CD14-positive monocyte (primary cell): ENCODE data around the gene ACMSD. TPM values are rescaled to one million over a fixed set of nuclear protein-coding genes. Genes with fewer than 3 reads are reported as not detected.
"Not testable (repeated sequence)": the region's sequence is repeated elsewhere in the genome, so short reads cannot be mapped to it uniquely, and the experiment has no call there.

Experiments used
- DNase-seq, 3 donors: peaks; one replicate each; pipeline ENCODE4 v3.0.0-alpha.2; 2011 to 2022
- H2AFZ ChIP-seq: 2 replicates; pipeline ENCODE4 v1.6.0; 2012; ENCODE audit warnings: mild to moderate bottlenecking, low read depth, low read length, inconsistent platforms; ENCODE audit not compliant: insufficient read depth, poor library complexity, severe bottlenecking
- H3K27ac ChIP-seq, 2 donors: 1 replicate in 1 of 2; 2 replicates in 1 of 2; pipeline ENCODE4 v1.5.1; 2012 to 2013; ENCODE audit warnings: low read length in 2 of 2, control low read depth in 1 of 2, inconsistent platforms in 1 of 2, low read depth in 1 of 2, mild to moderate bottlenecking in 1 of 2
- H3K27me3 ChIP-seq, 2 donors: one replicate each; pipeline versions ENCODE4 v1.6.0 to v1.6.1; 2011 to 2013; ENCODE audit warnings: low read length in 2 of 2; ENCODE audit not compliant: control insufficient read depth in 2 of 2, insufficient read depth in 2 of 2
- H3K36me3 ChIP-seq, 2 donors: replicated peaks in 1 of 2; 1 replicate in 1 of 2; 2 replicates in 1 of 2; pipeline versions ENCODE4 v1.5.1 to v1.6.1; 2012 to 2013; ENCODE audit warnings: low read length in 2 of 2, control low read depth in 1 of 2, inconsistent platforms in 1 of 2, mild to moderate bottlenecking in 1 of 2; ENCODE audit not compliant: insufficient read depth in 2 of 2, control insufficient read depth in 1 of 2
- H3K4me1 ChIP-seq, 2 donors: 1 replicate in 1 of 2; 2 replicates in 1 of 2; pipeline versions ENCODE4 v1.5.1 to v1.6.1; 2012 to 2013; ENCODE audit warnings: low read length in 2 of 2, control low read depth in 1 of 2, inconsistent platforms in 1 of 2, mild to moderate bottlenecking in 1 of 2, moderate library complexity in 1 of 2; ENCODE audit not compliant: insufficient read depth in 2 of 2, control insufficient read depth in 1 of 2
- H3K4me2 ChIP-seq: replicated peaks from 2 replicates; pipeline ENCODE3; 2012; ENCODE audit warnings: low read length, moderate library complexity, mild to moderate bottlenecking; ENCODE audit not compliant: poor library complexity, severe bottlenecking; ENCODE audit errors: extremely low read depth
- H3K4me3 ChIP-seq, 3 experiments: fragments of 200-600 bp in 1 of 3; sonication (generic) in 1 of 3; replicated peaks in 1 of 3; 1 replicate in 2 of 3; 2 replicates in 1 of 3; pipeline ENCODE4 v1.5.1; 2011 to 2013; ENCODE audit warnings: low read length in 3 of 3, mild to moderate bottlenecking in 3 of 3, control low read depth in 2 of 3, low read depth in 2 of 3, inconsistent platforms in 1 of 3, moderate library complexity in 1 of 3
- H3K79me2 ChIP-seq: 2 replicates; pipeline ENCODE4 v1.6.0; 2012; ENCODE audit warnings: mild to moderate bottlenecking, control low read depth, inconsistent platforms, low read length, moderate library complexity; ENCODE audit not compliant: insufficient read depth
- H3K9ac ChIP-seq: 2 replicates; pipeline ENCODE4 v1.6.0; 2017; ENCODE audit warnings: low read length, mild to moderate bottlenecking; ENCODE audit not compliant: insufficient read depth, poor library complexity, severe bottlenecking
- H3K9me3 ChIP-seq, 2 donors: replicated peaks in 1 of 2; 1 replicate in 1 of 2; 2 replicates in 1 of 2; pipeline versions ENCODE4 v1.5.1 to v1.6.1; 2012 to 2013; ENCODE audit warnings: low read length in 2 of 2, control low read depth in 1 of 2; ENCODE audit not compliant: control insufficient read depth in 1 of 2, insufficient read depth in 1 of 2
- H4K20me1 ChIP-seq: 2 replicates; pipeline ENCODE4 v1.6.0; 2012; ENCODE audit warnings: mild to moderate bottlenecking, low read length, control low read depth, moderate library complexity; ENCODE audit not compliant: insufficient read depth
- H3K27ac Mint-ChIP-seq, 7 donors: one replicate each; pipeline ENCODE4 v1.8.0; 2020; ENCODE audit warnings: mild to moderate bottlenecking in 7 of 7, mixed read lengths in 7 of 7, moderate library complexity in 6 of 7, inconsistent platforms in 2 of 7
- H3K27me3 Mint-ChIP-seq, 3 donors: one replicate each; pipeline ENCODE4 v1.8.0; 2021 to 2022; ENCODE audit warnings: low read depth in 3 of 3, mild to moderate bottlenecking in 3 of 3, mixed read lengths in 3 of 3, moderate library complexity in 3 of 3, inconsistent platforms in 1 of 3
- H3K36me3 Mint-ChIP-seq, 2 donors: one replicate each; pipeline ENCODE4 v1.8.0; 2020; ENCODE audit warnings: mixed read lengths in 2 of 2, inconsistent platforms in 1 of 2, mild to moderate bottlenecking in 1 of 2
- H3K4me1 Mint-ChIP-seq: one replicate; pipeline ENCODE4 v1.8.0; 2020; ENCODE audit warnings: mild to moderate bottlenecking, mixed read lengths
- H3K4me3 Mint-ChIP-seq, 2 donors: one replicate each; pipeline ENCODE4 v1.8.0; 2020; ENCODE audit warnings: mild to moderate bottlenecking in 2 of 2, mixed read lengths in 2 of 2, moderate library complexity in 1 of 2
- H3K9me3 Mint-ChIP-seq, 7 donors: one replicate each; pipeline ENCODE4 v1.8.0; 2020 to 2022; ENCODE audit warnings: mixed read lengths in 7 of 7, mild to moderate bottlenecking in 6 of 7, moderate library complexity in 6 of 7, inconsistent platforms in 2 of 7
- WGBS: methylation state at CpG from one replicate; pipeline ENCODE4 v1.1.5; 2013; ENCODE audit warnings: missing lambda C conversion rate; ENCODE audit not compliant: insufficient coverage; 5-methylcytosine and 5-hydroxymethylcytosine counted together
- intact Hi-C, 2 donors: fragments of 100-400 bp; cut with micrococcal nuclease; formaldehyde crosslinking; loops; one replicate each; pipeline versions ENCODE4 v1.15.0 to v1.15.1; 2023
- polyA plus RNA-seq, 3 donors: library from polyadenylated mRNA; depleted of rRNA in 1 of 3; unstranded in 2 of 3; stranded (reverse) in 1 of 3; fragments of 300-500 nt in 2 of 3; fragments of >200 nt in 1 of 3; fragmentation: Illumina TruSeq in 2 of 3; gene quantifications; 1 replicate in 2 of 3; 2 replicates in 1 of 3; pipeline ENCODE4 v1.2.3, GENCODE V29; 2012 to 2021
- TF ChIP-seq, protein P1 (sequence below): fragments of 200-600 bp; IDR thresholded peaks from one replicate; pipeline ENCODE4 v1.8.0; 2022; ENCODE audit warnings: antibody characterized with exemption, mild to moderate bottlenecking

Gene ACMSD
- polyA plus RNA-seq, 3 donors = not detected

DNA sequence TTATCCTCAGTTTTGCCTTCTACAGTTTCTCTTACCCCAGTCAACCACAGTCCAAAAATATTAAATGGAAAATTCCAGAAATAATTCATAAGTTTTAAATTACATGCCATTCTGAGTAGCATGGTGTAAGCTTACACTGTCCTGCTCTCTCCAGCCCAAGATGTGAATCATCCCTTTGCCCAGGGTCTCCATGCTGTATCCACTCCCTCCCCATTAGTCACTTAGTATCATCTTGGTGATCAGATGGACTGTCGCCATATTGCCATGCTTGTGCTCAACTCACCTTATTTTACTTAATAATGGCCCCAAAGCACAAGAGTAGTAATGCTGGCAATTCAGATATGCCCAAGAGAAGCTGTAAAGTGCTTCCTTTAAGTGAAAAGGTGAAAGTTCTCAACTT lies 61.7 kb downstream of the ACMSD start:
- H3K9me3 ChIP-seq = no peaks in the 10 kb centered on the region
- no peaks in the 10 kb centered on the region for H3K4me1 ChIP-seq
- no peaks in the 10 kb centered on the region for H3K27me3 ChIP-seq
- H3K4me3 Mint-ChIP-seq = no peak overlapping the region
- H3K4me2 ChIP-seq = no peak overlapping the region
- no peak overlapping the region for H2AFZ ChIP-seq
- no peaks in the 10 kb centered on the region for H3K36me3 Mint-ChIP-seq
- H3K27ac ChIP-seq = no peak overlapping the region
- H3K4me1 Mint-ChIP-seq = peaks cover 3% of the 10 kb centered on the region
- TF ChIP-seq, protein P1, sequence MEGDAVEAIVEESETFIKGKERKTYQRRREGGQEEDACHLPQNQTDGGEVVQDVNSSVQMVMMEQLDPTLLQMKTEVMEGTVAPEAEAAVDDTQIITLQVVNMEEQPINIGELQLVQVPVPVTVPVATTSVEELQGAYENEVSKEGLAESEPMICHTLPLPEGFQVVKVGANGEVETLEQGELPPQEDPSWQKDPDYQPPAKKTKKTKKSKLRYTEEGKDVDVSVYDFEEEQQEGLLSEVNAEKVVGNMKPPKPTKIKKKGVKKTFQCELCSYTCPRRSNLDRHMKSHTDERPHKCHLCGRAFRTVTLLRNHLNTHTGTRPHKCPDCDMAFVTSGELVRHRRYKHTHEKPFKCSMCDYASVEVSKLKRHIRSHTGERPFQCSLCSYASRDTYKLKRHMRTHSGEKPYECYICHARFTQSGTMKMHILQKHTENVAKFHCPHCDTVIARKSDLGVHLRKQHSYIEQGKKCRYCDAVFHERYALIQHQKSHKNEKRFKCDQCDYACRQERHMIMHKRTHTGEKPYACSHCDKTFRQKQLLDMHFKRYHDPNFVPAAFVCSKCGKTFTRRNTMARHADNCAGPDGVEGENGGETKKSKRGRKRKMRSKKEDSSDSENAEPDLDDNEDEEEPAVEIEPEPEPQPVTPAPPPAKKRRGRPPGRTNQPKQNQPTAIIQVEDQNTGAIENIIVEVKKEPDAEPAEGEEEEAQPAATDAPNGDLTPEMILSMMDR = no peak
- H3K4me3 ChIP-seq = no peak overlapping the region
- H3K9me3 Mint-ChIP-seq = no peaks in the 10 kb centered on the region
- WGBS = no CpG with 5 or more reads among the region's 1 CpG
- H3K36me3 ChIP-seq = no peaks in the 10 kb centered on the region
- no peak overlapping the region for H3K27ac Mint-ChIP-seq
- DNase-seq = no peak
- H3K9ac ChIP-seq = no peak overlapping the region
- H3K27me3 Mint-ChIP-seq = peaks cover 0 to 2% (median 0%) of the 10 kb centered on the region in 3 donors
- intact Hi-C loops = no loop called here
- H3K79me2 ChIP-seq = no peaks in the 10 kb centered on the region
- H4K20me1 ChIP-seq = no peaks in the 10 kb centered on the region

DNA sequence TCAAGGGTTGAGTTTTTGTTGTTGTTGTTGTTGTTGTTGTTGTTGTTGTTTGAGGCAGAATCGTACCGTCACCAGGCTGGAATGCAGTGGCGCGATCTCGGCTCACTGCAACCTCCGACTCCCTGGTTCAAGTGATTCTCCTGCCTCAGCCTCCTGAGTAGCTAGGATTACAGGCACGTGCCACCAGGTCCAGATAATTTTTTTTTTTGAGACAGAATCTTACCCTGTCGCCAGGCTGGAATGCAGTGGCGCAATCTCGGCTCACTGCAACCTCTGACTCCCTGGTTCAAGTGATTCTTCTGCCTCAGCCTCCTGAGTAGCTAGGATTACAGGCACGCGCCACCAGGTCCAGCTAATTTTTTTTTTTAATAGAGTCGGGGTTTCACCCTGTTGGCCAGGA lies 65.3 kb downstream of the ACMSD start:
- H3K4me2 ChIP-seq, DNase-seq, H3K36me3 ChIP-seq, H3K4me1 ChIP-seq, H3K79me2 ChIP-seq, H2AFZ ChIP-seq, H3K4me1 Mint-ChIP-seq, H3K27ac ChIP-seq, H3K4me3 ChIP-seq, H3K27me3 Mint-ChIP-seq, H3K9ac ChIP-seq, H3K9me3 ChIP-seq, H4K20me1 ChIP-seq, H3K36me3 Mint-ChIP-seq, H3K27me3 ChIP-seq, H3K4me3 Mint-ChIP-seq, H3K9me3 Mint-ChIP-seq, intact Hi-C loops: not testable (repeated sequence)
- H3K27ac Mint-ChIP-seq = peak overlapping the region in 1 of 7 donors; percentile 0
- WGBS = 95% methylated on average over 8 of the region's 13 CpGs
